SK-MEL-5 (cell line): ENCODE measurements around the gene TNNC2. TPM values are rescaled to one million over a fixed set of nuclear protein-coding genes. Genes with fewer than 3 reads are reported as not detected.
"Not testable (repeated sequence)": the region's sequence is repeated elsewhere in the genome, so short reads cannot be mapped to it uniquely, and the experiment has no call there.

ENCODE experiments used
- DNase-seq: peaks from one replicate; pipeline ENCODE4 v3.0.0-alpha.2; 2016; ENCODE audit warnings: low read depth, low spot score
- in situ Hi-C: cut with HindIII; loops from 2 replicates; pipeline ENCODE4 v1.10.0; 2016; ENCODE audit warnings: low sequenced_read_pairs, high pct_unique_total_duplicates, low pct_unique_long_range_greater_than_20kb
- polyA plus RNA-seq, 2 experiments: library from polyadenylated mRNA; depleted of rRNA; stranded (reverse); fragments of >200 nt; gene quantifications; 2 replicates each; pipeline ENCODE4 v1.2.3, GENCODE V29; 2015
- total RNA-seq: library from RNA; depleted of rRNA; stranded (reverse); fragments of >200 nt; shearing (Covaris generic); gene quantifications from 2 replicates; pipeline ENCODE4 v1.2.3, GENCODE V29; 2014; rRNA removed

TNNC2 gene
- 0.37 TPM in 1 of 2 replicates, not detected in the other for total RNA-seq
- polyA plus RNA-seq (2015; cell fraction: cytosol; rRNA removed) = 1.7 TPM in 1 of 2 replicates, not detected in the other
- 3.0 TPM in 1 of 2 replicates, not detected in the other for polyA plus RNA-seq (2015; cell fraction: nucleus; rRNA removed)

GRCh38 chr20:45827030-45827652 lies at the start of gene TNNC2:
Gene TNNC2, minus strand, starts transcription at chr20:45827312. Its CDS starts 64 bp downstream, at chr20:45827248.
- in situ Hi-C loops = no loop called here
- no peak for DNase-seq

- in situ Hi-C loops = no loop called here
- DNase-seq = peak; percentile 74
Observed at GRCh38 chr20:45874576-45874975, 47.5 kb upstream of the TNNC2 start.

DNA sequence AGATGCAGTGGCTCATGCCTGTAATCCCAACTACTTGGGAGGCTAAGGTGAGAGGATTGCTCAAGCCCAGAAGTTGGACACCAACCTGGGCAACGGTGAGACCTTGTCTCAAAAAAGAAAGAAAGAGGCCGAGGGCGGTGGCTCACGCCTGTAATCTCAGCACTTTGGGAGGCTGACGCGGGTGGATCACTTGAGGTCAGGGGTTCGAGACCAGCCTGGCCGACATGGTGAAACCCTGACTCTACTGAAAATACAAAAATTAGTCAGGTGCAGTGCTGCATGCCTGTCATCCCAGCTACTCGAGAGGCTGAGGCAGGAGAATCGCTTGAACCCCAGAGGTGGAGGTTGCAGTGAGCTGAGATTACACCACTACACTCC lies 47.0 kb upstream of the TNNC2 start:
- in situ Hi-C loops, DNase-seq: not testable (repeated sequence)

DNA sequence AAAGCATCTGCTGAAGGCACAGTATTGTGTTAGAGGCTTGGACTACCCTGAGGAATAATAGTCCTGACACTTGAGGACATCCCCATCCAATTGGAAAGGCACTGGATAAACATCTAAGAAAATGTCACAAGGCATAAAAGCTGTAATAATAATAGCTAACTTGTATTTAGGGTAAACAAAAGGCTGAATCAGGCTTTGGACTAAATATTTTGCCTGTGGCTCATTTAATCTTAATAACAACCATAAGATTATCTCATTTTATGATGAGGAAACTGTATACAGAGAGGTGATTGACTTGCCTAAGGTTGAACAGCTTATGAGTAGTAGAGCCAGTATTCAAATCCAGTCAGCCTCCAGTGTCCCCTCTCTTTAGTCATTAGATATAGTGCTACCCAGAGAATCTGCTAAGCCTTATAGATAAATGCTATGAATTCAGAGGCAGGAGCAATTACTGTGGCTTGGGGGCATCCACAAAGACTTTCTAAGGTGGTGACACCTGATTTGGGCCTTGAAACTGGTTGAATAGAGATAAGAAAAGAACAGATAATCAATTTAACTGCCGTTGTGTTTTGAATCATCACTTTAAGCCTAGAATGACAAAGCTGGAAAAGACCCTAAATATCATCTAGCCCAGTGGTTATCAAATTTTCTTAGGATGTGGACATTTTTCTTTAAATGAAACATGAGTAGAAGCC lies 46.4 kb upstream of the TNNC2 start:
- in situ Hi-C loops = no loop called here
- no peak for DNase-seq

- no peak for DNase-seq
- in situ Hi-C loops = no loop called here
Observed at GRCh38 chr20:45872626-45873025, 45.5 kb upstream of the TNNC2 start.

- no peak for DNase-seq
- in situ Hi-C loops = no loop called here
Observed at GRCh38 chr20:45867819-45868176, 40.7 kb upstream of the TNNC2 start.

DNA sequence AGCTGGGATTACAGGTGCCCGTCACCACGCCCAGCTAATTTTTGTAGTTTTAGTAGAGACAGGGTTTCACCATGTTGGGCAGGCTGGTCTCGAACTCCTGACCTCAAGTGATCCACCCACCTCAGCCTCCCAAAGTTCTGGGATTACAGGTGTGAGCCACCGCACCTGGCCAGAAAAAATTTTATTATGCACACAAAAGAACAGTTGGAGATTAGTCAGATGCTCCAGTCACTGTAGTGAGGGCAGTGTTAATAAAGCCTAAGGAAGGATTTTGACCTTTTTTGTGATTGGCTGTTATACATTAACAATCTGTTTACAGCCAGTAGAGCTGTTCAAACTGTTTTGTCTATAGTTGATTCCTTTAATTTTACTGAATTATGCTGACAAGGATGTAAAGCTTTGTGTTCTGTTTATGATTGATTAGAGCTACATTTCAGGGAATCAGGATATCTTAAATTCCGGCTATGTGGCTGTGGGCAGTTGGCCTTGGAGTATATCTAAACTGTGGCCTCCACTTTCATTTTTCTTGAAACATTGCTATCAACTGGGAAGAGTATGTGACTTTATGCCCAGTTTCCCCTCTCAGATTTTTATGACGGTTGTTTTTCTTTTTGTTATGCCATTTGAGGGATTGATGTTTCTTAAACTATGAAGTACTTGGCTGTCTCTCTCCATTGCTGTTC lies 40.2 kb upstream of the TNNC2 start:
- DNase-seq = no peak
- in situ Hi-C loops = no loop called here

GRCh38 chr20:45866454-45866853 lies 39.3 kb upstream of the TNNC2 start:
- in situ Hi-C loops = no loop called here
- DNase-seq = no peak

- DNase-seq = no peak
- in situ Hi-C loops = no loop called here
Observed at GRCh38 chr20:45863543-45864470, 36.7 kb upstream of the TNNC2 start.

DNA sequence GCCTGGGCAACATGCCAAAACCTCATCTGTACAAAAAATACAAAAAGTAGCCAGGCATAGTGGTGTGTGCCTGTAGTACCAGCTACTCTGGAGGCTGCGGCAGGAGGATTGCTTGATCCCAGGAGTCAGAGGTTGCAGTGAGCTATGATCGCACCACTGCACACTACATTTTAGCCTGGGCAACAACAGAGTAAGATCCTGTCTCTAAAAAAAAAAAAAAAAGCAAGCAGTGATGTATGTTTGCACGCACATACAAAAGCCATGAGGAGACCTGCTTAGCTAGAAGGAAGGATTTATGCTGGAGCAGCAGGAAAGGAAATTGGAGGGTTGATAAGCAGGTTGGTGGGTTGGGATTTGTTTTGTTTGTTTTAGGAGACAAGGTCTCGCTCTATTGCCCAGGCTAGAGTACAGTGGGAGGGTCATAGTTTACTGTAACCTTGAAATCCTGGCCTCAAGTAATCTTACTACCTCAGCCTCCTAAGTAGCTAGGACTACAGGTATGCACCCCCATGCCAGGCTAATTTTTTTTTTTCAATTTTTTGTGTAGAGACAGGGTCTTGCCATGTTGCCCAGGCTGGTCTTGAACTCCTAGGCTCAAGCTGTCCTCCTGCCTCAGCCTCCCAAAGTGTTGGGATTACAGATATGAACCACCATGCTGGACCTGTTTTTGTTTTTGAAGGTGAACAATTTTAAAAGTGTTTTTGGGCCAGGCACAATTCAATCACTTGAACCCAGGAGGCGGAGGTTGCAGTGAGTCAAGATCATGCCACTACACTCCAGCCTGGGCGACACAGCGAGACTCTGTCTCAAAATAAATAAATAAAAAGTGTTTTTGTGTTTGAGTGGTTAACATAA lies 34.3 kb upstream of the TNNC2 start:
- no peak for DNase-seq
- in situ Hi-C loops = no loop called here

DNA sequence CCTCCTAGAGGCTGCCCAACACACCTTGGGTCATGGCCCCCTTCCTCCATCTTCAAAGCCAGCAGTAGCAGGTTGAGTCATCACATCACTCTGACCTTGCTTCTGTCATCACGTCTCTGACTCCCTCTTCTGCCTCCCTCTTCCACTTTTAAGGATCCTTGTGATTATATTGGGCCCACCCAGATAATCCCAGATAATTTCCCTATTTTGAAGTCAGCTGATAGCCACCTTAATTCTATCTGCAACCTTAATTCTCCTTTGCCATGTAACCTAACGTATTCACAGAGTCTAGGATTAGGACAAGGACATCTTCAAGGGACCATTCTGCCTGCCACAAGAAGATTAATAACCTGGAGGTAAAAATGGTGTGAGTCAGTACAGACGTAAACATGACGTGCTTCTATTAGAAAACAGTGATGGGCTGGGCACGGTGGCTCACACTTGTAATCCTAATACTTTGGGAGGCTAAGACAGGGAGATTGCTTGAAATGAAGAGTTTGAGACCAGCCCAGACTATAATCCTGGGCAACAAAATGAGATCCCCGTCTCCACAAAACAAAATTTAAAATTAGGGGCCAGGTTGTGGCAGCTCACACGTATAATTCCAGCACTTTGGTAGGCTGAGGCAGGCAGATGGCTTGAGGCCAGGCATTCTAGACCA lies 33.6 kb upstream of the TNNC2 start:
- DNase-seq = no peak
- in situ Hi-C loops = no loop called here

DNA sequence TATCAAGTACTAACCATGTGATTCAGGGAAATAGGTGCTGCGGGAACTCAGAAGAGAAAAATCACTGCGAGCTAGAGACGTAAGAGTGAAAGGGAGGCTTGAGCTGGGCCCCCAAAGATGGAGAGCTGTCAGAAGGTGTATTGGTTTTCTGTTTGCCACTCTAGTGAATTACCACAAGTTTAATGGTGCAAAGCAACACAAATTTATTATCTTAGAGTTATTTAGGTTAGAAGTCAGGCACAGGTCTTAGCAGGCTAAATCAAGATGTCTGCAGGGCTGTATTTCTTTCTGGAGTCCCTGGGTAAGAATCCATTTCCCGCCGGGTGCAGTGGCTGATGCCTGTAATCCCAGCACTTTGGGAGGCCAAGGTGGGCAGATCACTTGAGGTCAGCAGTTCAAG lies 32.8 kb upstream of the TNNC2 start:
- no peak for DNase-seq
- in situ Hi-C loops = no loop called here

- DNase-seq = peak; percentile 37
- in situ Hi-C loops = no loop called here
Observed at GRCh38 chr20:45857882-45858216, 30.7 kb upstream of the TNNC2 start.

DNA sequence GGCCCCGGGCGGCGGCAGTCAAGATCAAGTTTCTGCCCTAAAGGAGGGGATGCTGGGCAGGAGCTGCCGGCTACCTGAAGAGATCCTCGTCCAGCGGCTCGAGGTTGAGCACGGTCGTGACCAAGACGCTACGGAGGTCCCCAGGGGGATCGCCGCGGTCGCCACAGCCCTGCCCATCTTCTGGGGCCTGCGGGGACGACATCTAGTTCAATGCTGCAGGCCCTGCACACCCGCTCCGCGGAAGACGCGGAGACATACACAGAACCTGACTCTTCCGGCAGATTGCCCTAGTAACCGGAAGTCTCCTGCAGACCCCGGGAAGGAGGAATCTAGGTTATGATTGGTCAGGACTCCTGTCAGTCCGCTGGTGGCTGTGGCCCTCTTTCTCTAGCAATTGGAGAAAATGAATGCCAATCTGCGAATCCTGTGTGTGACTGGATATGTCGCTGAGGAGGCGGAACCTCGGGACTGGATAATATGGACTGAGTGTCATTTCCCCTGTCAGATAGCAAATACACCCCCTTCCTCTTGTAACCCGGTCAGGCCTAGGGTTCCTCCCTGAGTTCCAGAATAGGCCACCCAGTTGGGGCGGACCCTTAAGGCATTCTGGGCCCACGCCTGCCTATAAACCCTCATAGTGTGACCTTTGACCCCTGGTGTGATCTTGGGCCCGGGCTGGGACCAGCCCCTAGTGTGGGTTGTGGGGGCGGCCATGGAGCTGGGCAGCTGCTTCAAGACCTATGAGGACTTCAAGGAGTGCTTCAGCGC lies 30.2 kb upstream of the TNNC2 start, which contains the start of the genes ACOT8 and ZSWIM3:
TSS of gene ACOT8 (minus strand) at position 279 of the 768 bp plus-strand sequence. CDS start at position 202, 77 bp downstream.
TSS of gene ZSWIM3 (plus strand) at position 501 of the 768 bp plus-strand sequence. CDS start at position 713, 212 bp downstream.
- DNase-seq = peak; percentile 100
- in situ Hi-C loops = no loop called here

DNA sequence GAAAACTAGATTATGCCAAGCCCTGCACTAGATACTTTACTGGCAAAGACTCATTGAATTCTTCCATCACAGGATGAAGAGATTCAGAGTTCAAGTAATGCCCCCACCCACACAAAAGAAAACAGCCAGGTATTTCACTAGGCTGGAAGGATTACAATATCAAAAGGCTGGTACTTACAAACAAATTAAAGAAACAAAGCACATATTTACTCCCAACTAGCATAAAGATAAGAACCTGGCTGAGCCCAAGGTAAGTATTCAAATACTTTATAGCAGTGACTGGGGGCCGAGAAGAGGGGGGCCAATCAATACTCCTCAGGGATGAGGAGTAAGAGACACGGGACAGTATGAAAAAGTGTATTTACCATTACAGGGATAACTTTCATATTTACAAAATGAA lies 26.4 kb upstream of the TNNC2 start:
- DNase-seq = no peak
- in situ Hi-C loops = no loop called here

DNA sequence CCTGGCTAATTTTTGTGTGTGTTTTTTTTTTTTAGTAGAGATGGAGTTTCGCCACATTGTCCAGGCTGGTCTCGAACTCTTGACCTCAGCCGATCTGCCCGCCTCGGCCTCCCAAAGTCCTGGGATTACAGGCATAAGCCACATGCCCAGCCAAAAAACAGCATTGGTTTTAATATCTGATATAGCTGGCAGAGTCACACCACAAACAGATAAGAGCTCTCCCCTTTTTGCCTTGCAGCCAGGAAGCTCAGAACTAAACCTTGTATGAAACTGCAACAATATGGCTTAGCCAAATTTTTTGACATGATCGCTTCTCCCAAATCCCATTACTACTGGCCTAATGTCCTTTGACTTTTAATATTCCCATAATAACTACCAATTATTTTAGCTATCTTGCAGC lies 25.2 kb upstream of the TNNC2 start:
- DNase-seq = no peak
- in situ Hi-C loops = no loop called here
